Neural cell (in vitro differentiated cells): Measurements from ENCODE around the gene ZC3H4.
A peak's percentile ranks its signal among the peaks of the same experiment; 100 is the strongest.

Experiments used
- EP300 ChIP-seq: fragments of 450-650 bp; conservative IDR thresholded peaks from 2 replicates; pipeline ENCODE4 v1.6.1; 2014; ENCODE audit warnings: antibody characterized with exemption, mild to moderate bottlenecking, moderate library complexity; ENCODE audit not compliant: poor library complexity, severe bottlenecking
- EZH2 ChIP-seq: fragments of 200-600, 300-800 bp; shearing (Covaris generic), sonication (generic); IDR thresholded peaks from 2 replicates; pipeline ENCODE4 v1.6.1; 2014; ENCODE audit warnings: antibody characterized with exemption, low read length, borderline replicate concordance, mild to moderate bottlenecking; ENCODE audit not compliant: insufficient read depth, poor library complexity, severe bottlenecking
- MXI1 ChIP-seq: fragments of 450-650 bp; conservative IDR thresholded peaks from 2 replicates; pipeline ENCODE4 v1.6.1; 2014; ENCODE audit warnings: antibody characterized with exemption, mild to moderate bottlenecking; ENCODE audit not compliant: poor library complexity, severe bottlenecking
- POLR2AphosphoS5 ChIP-seq: IDR thresholded peaks from 2 replicates; pipeline ENCODE4 v1.6.1; 2012
- RAD21 ChIP-seq: fragments of 450-650 bp; conservative IDR thresholded peaks from 2 replicates; pipeline ENCODE4 v1.6.1; 2014; ENCODE audit warnings: antibody characterized with exemption, mild to moderate bottlenecking, moderate library complexity
- REST ChIP-seq: IDR thresholded peaks from 2 replicates; pipeline ENCODE4 v1.6.1; 2012; ENCODE audit warnings: borderline replicate concordance
- TAF1 ChIP-seq: IDR thresholded peaks from 2 replicates; pipeline ENCODE4 v1.6.1; 2012; ENCODE audit warnings: low read depth
- TF ChIP-seq, protein P1 (sequence below): fragments of 450-650 bp; IDR thresholded peaks from 2 replicates; pipeline ENCODE4 v1.5.1; 2014; ENCODE audit warnings: antibody characterized with exemption, mild to moderate bottlenecking, moderate library complexity; ENCODE audit not compliant: poor library complexity, severe bottlenecking

DNA sequence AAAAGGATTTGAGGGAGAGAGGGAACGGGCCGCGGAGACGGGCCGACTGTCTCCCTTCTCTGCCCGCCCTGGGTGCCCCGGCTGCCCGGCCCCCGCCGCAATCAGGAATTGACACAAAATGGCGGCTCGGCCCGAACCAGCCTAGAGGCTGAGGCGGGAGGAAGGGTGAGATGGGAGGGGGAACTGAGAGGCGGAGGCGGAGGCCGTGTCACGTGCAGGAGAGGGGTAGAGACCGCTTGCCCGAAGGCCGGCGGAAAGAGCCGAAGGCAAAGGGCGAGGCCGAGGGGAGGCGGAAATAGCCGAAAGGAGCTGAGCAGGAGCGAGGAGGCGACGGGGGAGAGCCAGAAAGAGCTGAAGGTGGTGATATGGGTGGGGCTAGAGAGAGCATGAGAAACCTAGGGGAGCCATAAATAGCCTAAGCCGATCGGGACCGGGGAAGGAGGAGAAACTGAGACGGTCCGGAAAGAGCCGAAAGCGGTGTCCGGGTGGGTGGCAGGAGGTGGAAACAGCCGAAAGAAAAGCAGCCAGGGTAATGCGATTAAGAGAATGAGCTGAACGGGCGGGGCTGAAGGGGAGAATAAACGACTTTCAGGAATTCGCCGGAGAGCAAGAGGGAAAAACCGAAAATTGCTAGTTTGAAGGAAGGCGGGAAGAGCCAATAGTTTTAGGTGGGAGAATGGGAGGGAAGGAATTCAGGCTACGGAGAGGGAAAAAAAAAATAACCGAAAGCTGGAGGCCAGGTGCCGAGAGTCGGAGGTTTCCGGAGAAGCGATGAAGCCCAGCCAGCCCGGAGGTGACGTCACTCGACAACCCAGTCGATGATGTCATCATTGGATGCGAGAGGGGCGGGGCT is at the start of gene ZC3H4:
- TF ChIP-seq, protein P1, sequence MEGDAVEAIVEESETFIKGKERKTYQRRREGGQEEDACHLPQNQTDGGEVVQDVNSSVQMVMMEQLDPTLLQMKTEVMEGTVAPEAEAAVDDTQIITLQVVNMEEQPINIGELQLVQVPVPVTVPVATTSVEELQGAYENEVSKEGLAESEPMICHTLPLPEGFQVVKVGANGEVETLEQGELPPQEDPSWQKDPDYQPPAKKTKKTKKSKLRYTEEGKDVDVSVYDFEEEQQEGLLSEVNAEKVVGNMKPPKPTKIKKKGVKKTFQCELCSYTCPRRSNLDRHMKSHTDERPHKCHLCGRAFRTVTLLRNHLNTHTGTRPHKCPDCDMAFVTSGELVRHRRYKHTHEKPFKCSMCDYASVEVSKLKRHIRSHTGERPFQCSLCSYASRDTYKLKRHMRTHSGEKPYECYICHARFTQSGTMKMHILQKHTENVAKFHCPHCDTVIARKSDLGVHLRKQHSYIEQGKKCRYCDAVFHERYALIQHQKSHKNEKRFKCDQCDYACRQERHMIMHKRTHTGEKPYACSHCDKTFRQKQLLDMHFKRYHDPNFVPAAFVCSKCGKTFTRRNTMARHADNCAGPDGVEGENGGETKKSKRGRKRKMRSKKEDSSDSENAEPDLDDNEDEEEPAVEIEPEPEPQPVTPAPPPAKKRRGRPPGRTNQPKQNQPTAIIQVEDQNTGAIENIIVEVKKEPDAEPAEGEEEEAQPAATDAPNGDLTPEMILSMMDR: no peak
- TF ChIP-seq REST (peak; percentile 85), POLR2AphosphoS5 (peak; percentile 96), EP300 (peak; percentile 42), MXI1 (peak; percentile 49), EZH2 (no peak), RAD21 (no peak), TAF1 (peak; percentile 63)
